ENCODE measurements around the gene ADRA1B.

Gene ADRA1B

DNA sequence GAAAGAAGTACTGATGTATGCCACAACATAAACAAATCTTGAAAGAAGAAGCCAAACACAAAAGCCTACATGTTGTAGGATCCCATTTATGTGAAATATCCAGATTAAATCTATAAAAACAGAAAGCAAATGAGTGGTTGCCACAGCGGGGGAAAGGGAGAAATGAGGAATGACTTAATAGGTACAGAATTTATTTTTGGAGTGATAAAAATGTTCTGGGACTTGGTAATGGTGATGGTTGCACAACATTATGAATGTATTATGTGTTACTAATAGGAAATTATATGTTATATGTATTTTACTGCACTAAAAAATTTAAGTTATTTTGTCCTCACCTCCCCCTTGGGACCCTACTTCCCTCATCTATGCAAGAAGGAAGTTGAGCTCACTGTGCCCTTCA is 76.3 kb downstream of the ADRA1B start:
- TF ChIP-seq, protein P1, sequence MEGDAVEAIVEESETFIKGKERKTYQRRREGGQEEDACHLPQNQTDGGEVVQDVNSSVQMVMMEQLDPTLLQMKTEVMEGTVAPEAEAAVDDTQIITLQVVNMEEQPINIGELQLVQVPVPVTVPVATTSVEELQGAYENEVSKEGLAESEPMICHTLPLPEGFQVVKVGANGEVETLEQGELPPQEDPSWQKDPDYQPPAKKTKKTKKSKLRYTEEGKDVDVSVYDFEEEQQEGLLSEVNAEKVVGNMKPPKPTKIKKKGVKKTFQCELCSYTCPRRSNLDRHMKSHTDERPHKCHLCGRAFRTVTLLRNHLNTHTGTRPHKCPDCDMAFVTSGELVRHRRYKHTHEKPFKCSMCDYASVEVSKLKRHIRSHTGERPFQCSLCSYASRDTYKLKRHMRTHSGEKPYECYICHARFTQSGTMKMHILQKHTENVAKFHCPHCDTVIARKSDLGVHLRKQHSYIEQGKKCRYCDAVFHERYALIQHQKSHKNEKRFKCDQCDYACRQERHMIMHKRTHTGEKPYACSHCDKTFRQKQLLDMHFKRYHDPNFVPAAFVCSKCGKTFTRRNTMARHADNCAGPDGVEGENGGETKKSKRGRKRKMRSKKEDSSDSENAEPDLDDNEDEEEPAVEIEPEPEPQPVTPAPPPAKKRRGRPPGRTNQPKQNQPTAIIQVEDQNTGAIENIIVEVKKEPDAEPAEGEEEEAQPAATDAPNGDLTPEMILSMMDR (IDR thresholded peaks at IDR 0.05; ENCODE audit: insufficient read depth, low read length) = no peak
- TF ChIP-seq POLR2AphosphoS5 (IDR thresholded peaks at IDR 0.05; ENCODE audit: low read depth) (no peak), GABPA (IDR thresholded peaks at IDR 0.05; ENCODE audit: low read depth) (no peak), SPI1 (IDR thresholded peaks at IDR 0.05; ENCODE audit: borderline replicate concordance, low read depth) (no peak)
- TF ChIP-seq, protein P2, sequence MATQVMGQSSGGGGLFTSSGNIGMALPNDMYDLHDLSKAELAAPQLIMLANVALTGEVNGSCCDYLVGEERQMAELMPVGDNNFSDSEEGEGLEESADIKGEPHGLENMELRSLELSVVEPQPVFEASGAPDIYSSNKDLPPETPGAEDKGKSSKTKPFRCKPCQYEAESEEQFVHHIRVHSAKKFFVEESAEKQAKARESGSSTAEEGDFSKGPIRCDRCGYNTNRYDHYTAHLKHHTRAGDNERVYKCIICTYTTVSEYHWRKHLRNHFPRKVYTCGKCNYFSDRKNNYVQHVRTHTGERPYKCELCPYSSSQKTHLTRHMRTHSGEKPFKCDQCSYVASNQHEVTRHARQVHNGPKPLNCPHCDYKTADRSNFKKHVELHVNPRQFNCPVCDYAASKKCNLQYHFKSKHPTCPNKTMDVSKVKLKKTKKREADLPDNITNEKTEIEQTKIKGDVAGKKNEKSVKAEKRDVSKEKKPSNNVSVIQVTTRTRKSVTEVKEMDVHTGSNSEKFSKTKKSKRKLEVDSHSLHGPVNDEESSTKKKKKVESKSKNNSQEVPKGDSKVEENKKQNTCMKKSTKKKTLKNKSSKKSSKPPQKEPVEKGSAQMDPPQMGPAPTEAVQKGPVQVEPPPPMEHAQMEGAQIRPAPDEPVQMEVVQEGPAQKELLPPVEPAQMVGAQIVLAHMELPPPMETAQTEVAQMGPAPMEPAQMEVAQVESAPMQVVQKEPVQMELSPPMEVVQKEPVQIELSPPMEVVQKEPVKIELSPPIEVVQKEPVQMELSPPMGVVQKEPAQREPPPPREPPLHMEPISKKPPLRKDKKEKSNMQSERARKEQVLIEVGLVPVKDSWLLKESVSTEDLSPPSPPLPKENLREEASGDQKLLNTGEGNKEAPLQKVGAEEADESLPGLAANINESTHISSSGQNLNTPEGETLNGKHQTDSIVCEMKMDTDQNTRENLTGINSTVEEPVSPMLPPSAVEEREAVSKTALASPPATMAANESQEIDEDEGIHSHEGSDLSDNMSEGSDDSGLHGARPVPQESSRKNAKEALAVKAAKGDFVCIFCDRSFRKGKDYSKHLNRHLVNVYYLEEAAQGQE (IDR thresholded peaks at IDR 0.05; ENCODE audit: insufficient replicate concordance, low read depth) = no peak
- no peak for DNase-seq (ENCODE audit: low read depth in 1 of 2, low spot score in 1 of 2)
- H3K27ac ChIP-seq (replicated peaks) = no peak overlapping the region

DNA sequence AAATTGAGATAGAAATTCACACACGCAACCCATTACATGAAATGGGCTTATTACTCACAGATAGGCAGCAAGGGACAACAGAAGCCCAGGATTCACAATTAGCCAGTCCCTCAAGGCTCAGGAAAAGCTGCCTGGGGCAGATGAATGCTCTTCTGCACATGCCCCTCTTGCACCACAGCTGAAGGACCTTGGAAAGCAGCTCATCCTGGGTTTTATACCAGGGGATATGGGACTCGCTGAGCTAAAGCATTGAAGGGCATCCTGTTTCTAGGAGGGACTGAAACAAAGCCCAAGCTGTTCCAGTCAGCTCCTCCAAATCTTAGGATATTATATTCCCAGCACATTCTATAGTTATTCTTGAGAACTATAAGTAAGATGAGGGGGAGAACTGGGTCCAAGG is 76.9 kb downstream of the ADRA1B start:
- Histone ChIP-seq H3K4me3 (replicated peaks; ENCODE audit: insufficient read depth, low read length) (no peak overlapping the region), H3K27me3 (ENCODE audit: insufficient read depth, poor library complexity, severe bottlenecking) (peaks cover 2% of the 10 kb centered on the region), H3K27ac (replicated peaks) (no peak overlapping the region)
- TF ChIP-seq SPI1 (IDR thresholded peaks at IDR 0.05; ENCODE audit: borderline replicate concordance, low read depth) (no peak), POLR2AphosphoS5 (IDR thresholded peaks at IDR 0.05; ENCODE audit: low read depth) (no peak), GABPA (IDR thresholded peaks at IDR 0.05; ENCODE audit: low read depth) (no peak)
- TF ChIP-seq, protein P2 (IDR thresholded peaks at IDR 0.05; ENCODE audit: insufficient replicate concordance, low read depth) = no peak
- TF ChIP-seq, protein P1 (IDR thresholded peaks at IDR 0.05; ENCODE audit: insufficient read depth, low read length) = no peak
- DNase-seq (ENCODE audit: low read depth in 1 of 2, low spot score in 1 of 2) = no peak

More for the DNA sequence above, 76.3 kb downstream of the ADRA1B start:
- H3K27me3 ChIP-seq (ENCODE audit: insufficient read depth, poor library complexity, severe bottlenecking) = peaks cover 3% of the 10 kb centered on the region
- no peak overlapping the region for H3K4me3 ChIP-seq (replicated peaks; ENCODE audit: insufficient read depth, low read length)

DNA sequence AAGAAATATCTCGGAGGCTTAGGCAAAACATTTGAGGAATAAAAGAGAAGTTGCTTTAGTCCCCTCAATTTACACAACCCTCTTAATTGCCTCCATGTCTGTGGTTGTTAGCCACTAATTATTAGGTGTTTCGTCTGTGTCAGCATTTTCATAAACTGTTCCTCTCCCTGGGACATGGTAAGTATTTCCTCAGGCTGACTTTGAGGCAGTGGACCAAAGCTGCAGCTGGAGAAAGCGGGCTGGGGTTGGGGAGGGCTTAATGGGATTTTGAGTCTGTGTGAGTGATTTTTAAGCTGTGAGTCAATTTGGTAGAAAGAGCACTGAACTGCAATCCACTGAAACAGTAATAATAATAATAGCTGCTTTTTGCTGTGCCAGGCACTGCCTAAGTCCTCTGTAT is 79.6 kb downstream of the ADRA1B start:
- DNase-seq (ENCODE audit: low read depth in 1 of 2, low spot score in 1 of 2) = no peak
- TF ChIP-seq, protein P2 (IDR thresholded peaks at IDR 0.05; ENCODE audit: insufficient replicate concordance, low read depth) = no peak
- TF ChIP-seq GABPA (IDR thresholded peaks at IDR 0.05; ENCODE audit: low read depth) (no peak), SPI1 (IDR thresholded peaks at IDR 0.05; ENCODE audit: borderline replicate concordance, low read depth) (no peak), POLR2AphosphoS5 (IDR thresholded peaks at IDR 0.05; ENCODE audit: low read depth) (no peak)
- TF ChIP-seq, protein P1 (IDR thresholded peaks at IDR 0.05; ENCODE audit: insufficient read depth, low read length) = no peak
- H3K27ac ChIP-seq (replicated peaks) = no peak overlapping the region
- no peak overlapping the region for H3K4me3 ChIP-seq (replicated peaks; ENCODE audit: insufficient read depth, low read length)
- no peaks in the 10 kb centered on the region for H3K27me3 ChIP-seq (ENCODE audit: insufficient read depth, poor library complexity, severe bottlenecking)

Measured in HL-60 (cell line).